A673 (cell line): ENCODE results near the gene ARHGAP45. TPM values are rescaled to one million over a fixed set of nuclear protein-coding genes. Genes with fewer than 3 reads are reported as not detected.

Source experiments
- BruUV-seq: library from RNA; stranded (reverse); fragments of 400-500 nt; replicated peaks from 2 replicates; lab custom pipeline; 2021; lab: Mats Ljungman, UMichigan
- CTCF ChIA-PET: fragments of 300-600 bp; sonication (Branson Sonifier 250); formaldehyde crosslinking; loops from one replicate; lab custom pipeline; 2022; ENCODE audit warnings: antibody characterized with exemption; lab: Charles Lee
- POLR2A ChIA-PET: fragments of 300-600 bp; sonication (Branson Sonifier 250); formaldehyde crosslinking; loops from one replicate; lab custom pipeline; 2022; ENCODE audit warnings: antibody characterized with exemption; ENCODE audit not compliant: low non-redundant PET; lab: Charles Lee
- DNase-seq: peaks from one replicate; pipeline ENCODE4 v3.0.0-alpha.2; 2015; ENCODE audit warnings: low spot score
- H3K27ac ChIP-seq: fragments of 200-600 bp; sonication (generic); 2 replicates; pipeline ENCODE4 v1.5.1; 2016; ENCODE audit warnings: mixed run types, low read depth, mild to moderate bottlenecking, mixed read lengths, antibody characterized with exemption, low read length; ENCODE audit not compliant: poor library complexity, severe bottlenecking
- H3K27me3 ChIP-seq: fragments of 200-600 bp; sonication (generic); replicated peaks from 2 replicates; pipeline ENCODE4 v1.6.1; 2017; ENCODE audit warnings: mixed run types, low read depth, mild to moderate bottlenecking, mixed read lengths, antibody characterized with exemption, low read length; ENCODE audit not compliant: insufficient read depth, poor library complexity
- H3K36me3 ChIP-seq: fragments of 200-600 bp; sonication (generic); 2 replicates; pipeline ENCODE4 v1.6.1; 2016; ENCODE audit warnings: mixed run types, mild to moderate bottlenecking, mixed read lengths, antibody characterized with exemption, low read length; ENCODE audit not compliant: insufficient read depth, poor library complexity, severe bottlenecking
- H3K4me1 ChIP-seq: fragments of 200-600 bp; sonication (generic); 2 replicates; pipeline ENCODE4 v1.6.1; 2017; ENCODE audit warnings: mixed run types, mild to moderate bottlenecking, mixed read lengths, antibody characterized with exemption, low read length; ENCODE audit not compliant: insufficient read depth, poor library complexity, severe bottlenecking
- H3K4me3 ChIP-seq: fragments of 200-600 bp; sonication (generic); 2 replicates; pipeline ENCODE4 v1.5.1; 2016; ENCODE audit warnings: low read depth, mixed run types, mild to moderate bottlenecking, mixed read lengths, low read length; ENCODE audit not compliant: poor library complexity, severe bottlenecking
- H3K9me3 ChIP-seq: fragments of 200-600 bp; sonication (generic); 2 replicates; pipeline ENCODE4 v1.6.1; 2016; ENCODE audit warnings: mixed run types, low read depth, mild to moderate bottlenecking, mixed read lengths, antibody characterized with exemption, low read length; ENCODE audit not compliant: poor library complexity, severe bottlenecking
- EZH2 ChIP-seq: fragments of 200-600 bp; sonication (generic); IDR thresholded peaks from 2 replicates; pipeline ENCODE4 v1.6.1; 2017; ENCODE audit warnings: borderline replicate concordance, low read depth, mild to moderate bottlenecking, mixed read lengths, antibody characterized with exemption, low read length; ENCODE audit not compliant: poor library complexity, severe bottlenecking
- intact Hi-C: fragments of 100-400 bp; cut with micrococcal nuclease; formaldehyde crosslinking; loops from one replicate; pipeline ENCODE4 v1.10.0; 2022; ENCODE audit not compliant: unreplicated experiment
- total RNA-seq: library from RNA; stranded (reverse); gene quantifications from 2 replicates; pipeline ENCODE4 v1.2.3, GENCODE V29; 2021
- TF ChIP-seq, protein P1 (sequence below): fragments of 300-800, 200-600 bp; sonication (generic); conservative IDR thresholded peaks from 2 replicates; pipeline ENCODE4 v1.5.1; 2017; ENCODE audit warnings: low read depth, mild to moderate bottlenecking, antibody characterized with exemption, low read length, moderate library complexity, mixed read lengths

Gene ARHGAP45
- total RNA-seq, 1 experiment from 2014 or later, result 3.2 TPM

DNA sequence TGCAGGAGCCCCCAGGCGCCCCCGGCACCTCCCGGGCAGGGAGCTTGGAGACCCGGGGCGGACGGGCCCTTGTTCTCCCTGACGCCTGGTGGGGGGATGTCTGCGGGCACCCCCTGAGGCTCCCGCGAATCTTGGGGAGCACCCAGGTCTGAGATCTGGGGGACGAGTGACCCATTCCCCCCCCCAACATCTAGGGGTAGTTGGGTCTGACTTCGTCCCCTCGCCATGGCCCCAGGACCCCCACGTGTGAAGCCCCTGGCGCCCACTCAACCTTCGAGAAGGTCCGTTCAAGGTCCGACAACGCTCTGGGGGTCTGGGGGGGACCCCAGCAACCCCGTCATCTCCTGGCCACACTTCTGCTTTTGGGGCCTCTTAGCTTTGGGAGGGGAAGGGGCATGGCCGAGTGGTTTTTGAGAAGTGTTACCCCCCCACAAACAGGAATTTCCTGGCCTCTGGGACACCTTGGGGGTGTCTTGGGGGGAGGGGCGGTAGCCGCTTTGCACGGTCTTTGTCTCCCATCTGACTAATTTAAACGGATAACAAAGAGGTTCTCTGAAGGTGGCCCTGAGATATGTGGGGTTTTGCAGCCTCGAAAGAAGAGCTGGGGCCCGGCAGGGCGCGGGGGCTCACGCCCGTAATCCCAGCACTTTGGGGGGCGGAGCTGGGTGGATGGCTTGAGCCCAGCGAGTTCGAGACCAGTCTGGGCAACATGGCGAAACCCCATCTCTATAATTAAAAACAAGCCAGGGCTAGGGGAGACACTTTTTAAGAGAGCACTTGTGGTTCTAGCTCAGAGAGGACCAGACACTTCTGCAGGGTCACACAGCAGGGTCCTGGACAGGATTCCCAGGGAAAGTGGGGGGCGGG is 40.0 kb upstream of the ARHGAP45 start:
- H3K36me3 ChIP-seq, result peaks cover 2% of the 10 kb centered on the region
- CTCF ChIA-PET, result interaction anchor here (0.7 kb wide), 3 partner anchors 21 to 254 kb away, joined by 3 read pairs; no protein-coding TSS in a partner anchor
- intact Hi-C loops, result loop anchor here (10.0 kb wide), 3 partner anchors 78 to 218 kb away; partner anchors contain the start of genes ATP5F1D, GPX4 and MIDN

DNA sequence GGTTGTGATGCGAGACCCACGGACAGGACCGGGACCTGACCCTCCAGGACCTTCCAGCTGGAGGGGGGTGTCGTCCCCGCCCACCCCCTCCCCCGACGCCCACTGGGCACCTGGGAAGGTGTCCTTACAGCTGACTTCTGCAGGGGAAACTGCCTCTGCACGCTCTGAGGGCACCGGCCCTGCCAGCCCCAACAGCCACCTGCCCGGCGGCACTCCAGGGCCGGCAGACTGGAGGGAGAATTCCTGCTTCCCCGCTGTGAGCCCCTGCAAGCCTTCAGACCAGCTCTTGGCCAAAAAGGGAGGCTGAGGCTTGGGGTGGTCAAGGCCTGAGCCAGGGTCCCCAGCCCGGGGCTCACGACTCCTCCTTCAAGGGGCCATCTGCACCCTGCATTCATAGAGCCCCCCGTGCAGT is 39.3 kb upstream of the ARHGAP45 start:
- H3K4me3 ChIP-seq, result peak overlapping the region; percentile 92
- BruUV-seq, result no TSS peak
- no peaks in the 10 kb centered on the region for H3K9me3 ChIP-seq
- H3K27me3 ChIP-seq, result no peaks in the 10 kb centered on the region
- CTCF ChIA-PET, result interaction anchor here (0.7 kb wide), 2 partner anchors 21 to 22 kb away, joined by 3 read pairs; no protein-coding TSS in a partner anchor
- POLR2A ChIA-PET, result no interaction called here
- H3K4me1 ChIP-seq, result no peaks in the 10 kb centered on the region
- peaks cover 8% of the 10 kb centered on the region for H3K36me3 ChIP-seq
- no peak for DNase-seq
- peak overlapping the region; percentile 99 for H3K27ac ChIP-seq
- no peak for TF ChIP-seq EZH2
- TF ChIP-seq, protein P1, sequence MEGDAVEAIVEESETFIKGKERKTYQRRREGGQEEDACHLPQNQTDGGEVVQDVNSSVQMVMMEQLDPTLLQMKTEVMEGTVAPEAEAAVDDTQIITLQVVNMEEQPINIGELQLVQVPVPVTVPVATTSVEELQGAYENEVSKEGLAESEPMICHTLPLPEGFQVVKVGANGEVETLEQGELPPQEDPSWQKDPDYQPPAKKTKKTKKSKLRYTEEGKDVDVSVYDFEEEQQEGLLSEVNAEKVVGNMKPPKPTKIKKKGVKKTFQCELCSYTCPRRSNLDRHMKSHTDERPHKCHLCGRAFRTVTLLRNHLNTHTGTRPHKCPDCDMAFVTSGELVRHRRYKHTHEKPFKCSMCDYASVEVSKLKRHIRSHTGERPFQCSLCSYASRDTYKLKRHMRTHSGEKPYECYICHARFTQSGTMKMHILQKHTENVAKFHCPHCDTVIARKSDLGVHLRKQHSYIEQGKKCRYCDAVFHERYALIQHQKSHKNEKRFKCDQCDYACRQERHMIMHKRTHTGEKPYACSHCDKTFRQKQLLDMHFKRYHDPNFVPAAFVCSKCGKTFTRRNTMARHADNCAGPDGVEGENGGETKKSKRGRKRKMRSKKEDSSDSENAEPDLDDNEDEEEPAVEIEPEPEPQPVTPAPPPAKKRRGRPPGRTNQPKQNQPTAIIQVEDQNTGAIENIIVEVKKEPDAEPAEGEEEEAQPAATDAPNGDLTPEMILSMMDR, result no peak
- intact Hi-C loops, result loop anchor here (10.0 kb wide), 3 partner anchors 77 to 217 kb away; partner anchors contain the start of genes ATP5F1D, GPX4 and MIDN

More for the DNA sequence above, 40.0 kb upstream of the ARHGAP45 start:
- DNase-seq, result peak; percentile 71
- TF ChIP-seq, protein P1, result no peak
- TF ChIP-seq EZH2, result no peak
- Histone ChIP-seq H3K4me1 (no peaks in the 10 kb centered on the region), H3K27me3 (no peaks in the 10 kb centered on the region), H3K9me3 (no peaks in the 10 kb centered on the region), H3K27ac (peak overlapping the region; percentile 99), H3K4me3 (peak overlapping the region; percentile 92)
- TSS peak; percentile 84 for BruUV-seq
- POLR2A ChIA-PET, result interaction anchor here (0.6 to 0.7 kb wide), 2 partner anchors 12 to 14 kb away, joined by 4 to 14 read pairs; partner anchors contain the start of gene ABCA7

DNA sequence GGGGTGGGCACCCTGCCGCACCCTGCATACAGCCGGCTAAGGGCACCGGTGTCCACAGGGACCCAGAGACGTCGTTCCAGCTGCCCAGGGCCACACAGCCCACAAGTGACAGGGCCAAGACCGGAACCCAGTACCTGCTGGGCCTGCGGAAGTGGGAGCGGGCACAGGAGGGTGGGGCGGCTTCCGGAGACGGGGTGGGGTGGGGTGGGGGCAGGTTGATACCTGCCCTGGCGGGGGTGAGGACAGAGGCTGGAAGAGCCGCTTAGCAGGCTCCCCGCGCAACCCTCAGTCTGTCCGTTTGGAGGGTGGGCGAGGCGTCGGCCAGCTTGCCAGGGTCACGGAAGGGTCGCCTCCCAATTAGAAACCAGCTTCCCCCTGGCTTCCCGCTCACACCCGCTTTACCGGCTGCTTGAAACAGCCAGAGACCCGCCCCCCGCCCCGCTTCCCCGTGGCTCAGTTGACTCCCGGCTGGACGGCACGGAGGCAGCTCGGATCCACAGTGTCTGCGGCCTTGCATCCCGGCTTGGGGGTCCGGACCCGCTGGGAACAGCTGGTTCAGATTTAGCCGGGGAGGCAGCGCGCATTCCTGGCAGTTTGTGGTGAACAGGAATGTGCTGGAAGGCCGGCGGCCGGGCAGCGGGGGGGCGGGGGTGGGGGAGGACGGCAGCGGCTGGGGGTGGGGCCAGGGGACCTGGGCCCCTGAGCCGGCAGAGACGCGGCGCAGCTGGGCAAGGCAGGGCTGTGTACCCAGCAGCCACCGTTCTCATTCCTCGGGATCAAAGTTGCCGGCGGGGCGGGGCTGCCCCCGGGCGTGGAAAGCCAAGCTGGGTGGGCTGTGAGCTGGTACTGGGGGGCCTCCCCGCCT is 38.7 kb upstream of the ARHGAP45 start:
- H3K4me3 ChIP-seq, result peak overlapping the region; percentile 92
- no TSS peak for BruUV-seq
- intact Hi-C loops, result loop anchor here (10.0 kb wide), 3 partner anchors 77 to 217 kb away; partner anchors contain the start of genes ATP5F1D, GPX4 and MIDN
- ChIA-PET POLR2A (no interaction called here), CTCF (no interaction called here)
- no peaks in the 10 kb centered on the region for H3K27me3 ChIP-seq
- no peaks in the 10 kb centered on the region for H3K9me3 ChIP-seq
- DNase-seq, result peak; percentile 90
- no peaks in the 10 kb centered on the region for H3K4me1 ChIP-seq
- TF ChIP-seq, protein P1, result no peak
- no peak for TF ChIP-seq EZH2
- H3K27ac ChIP-seq, result peak overlapping the region; percentile 99
- H3K36me3 ChIP-seq, result peaks cover 14% of the 10 kb centered on the region
